ENCODE data around the gene TUSC2. TPM values are rescaled to one million over a fixed set of nuclear protein-coding genes. Genes with fewer than 3 reads are reported as not detected.

The TUSC2 gene
- polyA plus RNA-seq, 1 of the 3 experiments (the other 2 are of a cell fraction) = 58.7 TPM

DNA sequence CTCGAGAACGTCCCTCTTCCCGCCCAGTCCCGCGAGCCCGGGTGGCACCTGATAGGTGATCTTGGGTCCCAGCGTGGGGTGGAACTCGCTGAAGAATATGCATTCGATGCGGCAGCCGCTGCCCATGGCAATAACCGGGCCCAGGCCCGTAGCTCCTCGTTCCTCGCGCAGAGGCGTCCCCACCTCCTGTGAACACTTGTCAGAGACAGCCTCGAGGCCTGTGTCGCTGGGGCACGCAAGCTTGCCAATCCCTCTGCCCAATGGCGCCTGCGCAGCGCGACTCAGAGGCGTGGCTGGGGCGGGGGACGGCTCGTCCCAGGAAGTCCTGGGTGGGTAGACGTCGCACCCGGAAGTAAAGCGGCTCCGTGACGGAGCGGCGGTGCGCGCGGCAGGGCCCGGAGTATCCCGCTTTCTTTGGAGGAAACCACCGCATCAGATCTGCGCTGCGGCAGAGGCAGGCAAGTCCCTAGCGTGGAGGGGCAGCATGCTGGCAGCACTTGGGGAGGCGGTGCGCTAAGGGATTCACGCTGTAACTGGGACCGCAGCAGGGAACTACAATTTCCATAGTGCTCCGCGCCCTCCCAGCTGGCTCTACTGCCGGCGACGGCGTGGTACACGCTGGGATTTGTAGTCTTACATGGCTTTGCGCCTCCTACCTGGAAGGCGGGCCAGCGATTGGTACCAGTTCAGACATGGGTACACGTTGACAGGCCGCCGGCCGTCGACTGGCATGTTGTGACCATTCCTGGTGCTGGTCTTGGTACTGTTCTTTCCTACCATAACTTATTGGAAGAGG, 22.7 kb upstream of the TUSC2 start, which contains the start of the genes CYB561D2 and NPRL2:
TSS of gene CYB561D2 (plus strand) at position 336 of the 796 bp plus-strand sequence. CDS start 572 bp downstream, outside the sequence.
TSS of gene NPRL2 (minus strand) at position 249 of the 796 bp plus-strand sequence. CDS start at position 126, 123 bp downstream.
- peak within 1 kb of the TSS; percentile 74 for H3K9ac ChIP-seq
- peaks cover 8 to 44% of the 10 kb centered on the region in 2 experiments for H3K36me3 ChIP-seq (replicated peaks in 1 of 2; ENCODE audit: control insufficient read depth in 1 of 2, insufficient read depth in 2 of 2, low read length in 1 of 2)
- 0% methylated on average over 35 of the region's 64 CpGs for WGBS (ENCODE audit: low lambda C conversion rate)
- peak within 1 kb of the TSS; percentile 82 for H2AFZ ChIP-seq (ENCODE audit: low read depth)
- H3K27me3 ChIP-seq (ENCODE audit: insufficient read depth) = no peaks in the 10 kb centered on the region
- no peaks in the 10 kb centered on the region for H3K9me2 ChIP-seq
- peak within 1 kb of the TSS; percentile 76 to 94 for H3K4me3 ChIP-seq (ENCODE audit: low read depth in 2 of 2, low read length in 1 of 2)
- TF ChIP-seq, protein P1, sequence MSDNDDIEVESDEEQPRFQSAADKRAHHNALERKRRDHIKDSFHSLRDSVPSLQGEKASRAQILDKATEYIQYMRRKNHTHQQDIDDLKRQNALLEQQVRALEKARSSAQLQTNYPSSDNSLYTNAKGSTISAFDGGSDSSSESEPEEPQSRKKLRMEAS (IDR thresholded peaks at IDR 0.05; ENCODE audit: low read depth) = peak; percentile 97
- TF ChIP-seq MXI1 (IDR thresholded peaks at IDR 0.05; ENCODE audit: low read depth, low read length) = peak; percentile 78
- TF ChIP-seq NRF1 (IDR thresholded peaks at IDR 0.05; ENCODE audit: low read depth, low read length) = peak; percentile 88
- TF ChIP-seq POLR2AphosphoS5 (IDR thresholded peaks at IDR 0.05; ENCODE audit: low read depth, low read length) = peak; percentile 72
- TF ChIP-seq GABPA (IDR thresholded peaks at IDR 0.05; ENCODE audit: low read depth) = peak; percentile 86
- TF ChIP-seq FOXM1 (IDR thresholded peaks at IDR 0.05; ENCODE audit: low read depth) = no peak
- TF ChIP-seq, protein P2, sequence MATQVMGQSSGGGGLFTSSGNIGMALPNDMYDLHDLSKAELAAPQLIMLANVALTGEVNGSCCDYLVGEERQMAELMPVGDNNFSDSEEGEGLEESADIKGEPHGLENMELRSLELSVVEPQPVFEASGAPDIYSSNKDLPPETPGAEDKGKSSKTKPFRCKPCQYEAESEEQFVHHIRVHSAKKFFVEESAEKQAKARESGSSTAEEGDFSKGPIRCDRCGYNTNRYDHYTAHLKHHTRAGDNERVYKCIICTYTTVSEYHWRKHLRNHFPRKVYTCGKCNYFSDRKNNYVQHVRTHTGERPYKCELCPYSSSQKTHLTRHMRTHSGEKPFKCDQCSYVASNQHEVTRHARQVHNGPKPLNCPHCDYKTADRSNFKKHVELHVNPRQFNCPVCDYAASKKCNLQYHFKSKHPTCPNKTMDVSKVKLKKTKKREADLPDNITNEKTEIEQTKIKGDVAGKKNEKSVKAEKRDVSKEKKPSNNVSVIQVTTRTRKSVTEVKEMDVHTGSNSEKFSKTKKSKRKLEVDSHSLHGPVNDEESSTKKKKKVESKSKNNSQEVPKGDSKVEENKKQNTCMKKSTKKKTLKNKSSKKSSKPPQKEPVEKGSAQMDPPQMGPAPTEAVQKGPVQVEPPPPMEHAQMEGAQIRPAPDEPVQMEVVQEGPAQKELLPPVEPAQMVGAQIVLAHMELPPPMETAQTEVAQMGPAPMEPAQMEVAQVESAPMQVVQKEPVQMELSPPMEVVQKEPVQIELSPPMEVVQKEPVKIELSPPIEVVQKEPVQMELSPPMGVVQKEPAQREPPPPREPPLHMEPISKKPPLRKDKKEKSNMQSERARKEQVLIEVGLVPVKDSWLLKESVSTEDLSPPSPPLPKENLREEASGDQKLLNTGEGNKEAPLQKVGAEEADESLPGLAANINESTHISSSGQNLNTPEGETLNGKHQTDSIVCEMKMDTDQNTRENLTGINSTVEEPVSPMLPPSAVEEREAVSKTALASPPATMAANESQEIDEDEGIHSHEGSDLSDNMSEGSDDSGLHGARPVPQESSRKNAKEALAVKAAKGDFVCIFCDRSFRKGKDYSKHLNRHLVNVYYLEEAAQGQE (IDR thresholded peaks at IDR 0.05; ENCODE audit: low read depth, low read length) = no peak
- TF ChIP-seq MEF2A (IDR thresholded peaks at IDR 0.05; ENCODE audit: borderline replicate concordance, low read depth) = no peak
- TF ChIP-seq SIN3A (IDR thresholded peaks at IDR 0.05; ENCODE audit: borderline replicate concordance, low read depth, low read length) = peak; percentile 77; the same call in 1 of the 2 replicates
- TF ChIP-seq, protein P3, sequence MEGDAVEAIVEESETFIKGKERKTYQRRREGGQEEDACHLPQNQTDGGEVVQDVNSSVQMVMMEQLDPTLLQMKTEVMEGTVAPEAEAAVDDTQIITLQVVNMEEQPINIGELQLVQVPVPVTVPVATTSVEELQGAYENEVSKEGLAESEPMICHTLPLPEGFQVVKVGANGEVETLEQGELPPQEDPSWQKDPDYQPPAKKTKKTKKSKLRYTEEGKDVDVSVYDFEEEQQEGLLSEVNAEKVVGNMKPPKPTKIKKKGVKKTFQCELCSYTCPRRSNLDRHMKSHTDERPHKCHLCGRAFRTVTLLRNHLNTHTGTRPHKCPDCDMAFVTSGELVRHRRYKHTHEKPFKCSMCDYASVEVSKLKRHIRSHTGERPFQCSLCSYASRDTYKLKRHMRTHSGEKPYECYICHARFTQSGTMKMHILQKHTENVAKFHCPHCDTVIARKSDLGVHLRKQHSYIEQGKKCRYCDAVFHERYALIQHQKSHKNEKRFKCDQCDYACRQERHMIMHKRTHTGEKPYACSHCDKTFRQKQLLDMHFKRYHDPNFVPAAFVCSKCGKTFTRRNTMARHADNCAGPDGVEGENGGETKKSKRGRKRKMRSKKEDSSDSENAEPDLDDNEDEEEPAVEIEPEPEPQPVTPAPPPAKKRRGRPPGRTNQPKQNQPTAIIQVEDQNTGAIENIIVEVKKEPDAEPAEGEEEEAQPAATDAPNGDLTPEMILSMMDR (IDR thresholded peaks at IDR 0.05) = no peak
- TF ChIP-seq RCOR1 (IDR thresholded peaks at IDR 0.05; ENCODE audit: low read length) = 0 out of 2 replicates have a peak, but pooled peaks have one; percentile 22
- TF ChIP-seq FOXJ3 (CRISPR knock-in tag; IDR thresholded peaks at IDR 0.05) = peak; percentile 23
- TF ChIP-seq ELF1 (IDR thresholded peaks at IDR 0.05) = peak; percentile 95
- peak; percentile 95 for TF ChIP-seq CHD2 (IDR thresholded peaks at IDR 0.05; ENCODE audit: low read length, partially characterized antibody)
- peak within 1 kb of the TSS; percentile 83 to 98 for H3K27ac ChIP-seq (ENCODE audit: low read depth in 2 of 2, low read length in 1 of 2)
- peaks cover 61% of the 10 kb centered on the region for H3K79me2 ChIP-seq (ENCODE audit: insufficient read depth)
- CTCF ChIA-PET = interaction anchor here (1.1 to 6.0 kb wide), 10 partner anchors 9 to 265 kb away, joined by 3 to 45 read pairs (median 28); partner anchors contain the start of gene RASSF1
- H3F3A ChIP-seq (replicated peaks; ENCODE audit: insufficient read depth) = peaks cover 11% of the 10 kb centered on the region
- H3K4me2 ChIP-seq = peak within 1 kb of the TSS; percentile 98
- H4K20me1 ChIP-seq (ENCODE audit: insufficient read depth) = peaks cover 30% of the 10 kb centered on the region
- peak; percentile 97 for DNase-seq
- H3K4me1 ChIP-seq (ENCODE audit: control insufficient read depth in 1 of 2, insufficient read depth in 2 of 2, low read depth in 1 of 2, low read length in 1 of 2) = peaks cover 11 to 59% of the 10 kb centered on the region in 2 experiments; a peak in 2 of 4 replicates
- POLR2A ChIA-PET = interaction anchor here (0.7 to 3.6 kb wide), 21 partner anchors 9 to 261 kb away, joined by 3 to 31 read pairs (median 6); partner anchors contain the start of genes CISH, HEMK1, TMEM115 and TUSC2
- no peaks in the 10 kb centered on the region for H3K9me3 ChIP-seq
